Gastrocnemius medialis (tissue), 4 donors: Measurements from ENCODE around the gene PTPN11. TPM values are rescaled to one million over a fixed set of nuclear protein-coding genes. Genes with fewer than 3 reads are reported as not detected.

Experiments used
- ATAC-seq, 2 donors: fragments of 150-250 bp; one replicate each; pipeline ENCODE4 v1.9.1; 2016
- DNase-seq, 2 donors: peaks; one replicate each; pipeline ENCODE4 v3.0.0-alpha.2; 2019
- H3K27ac ChIP-seq, 4 donors: fragments of 200-600 bp; sonication (generic); 1 replicate in 1 of 4; 2 replicates in 3 of 4; pipeline ENCODE4 v1.5.1; 2016 to 2018; ENCODE audit warnings: mild to moderate bottlenecking in 2 of 4, moderate library complexity in 1 of 4
- H3K27me3 ChIP-seq, 3 donors: fragments of 200-600 bp; sonication (generic) in 2 of 3; 1 replicate in 1 of 3; 2 replicates in 2 of 3; pipeline versions ENCODE4 v1.5.1 to v1.6.0; 2016 to 2019; ENCODE audit warnings: mild to moderate bottlenecking in 1 of 3, moderate library complexity in 1 of 3
- H3K36me3 ChIP-seq, 2 donors: fragments of 200-600 bp; sonication (generic) in 1 of 2; one replicate each; pipeline ENCODE4 v1.5.1; 2017 to 2018
- H3K4me1 ChIP-seq, 2 donors: fragments of 200-600 bp; sonication (generic) in 1 of 2; one replicate each; pipeline ENCODE4 v1.5.1; 2016 to 2017; ENCODE audit warnings: mild to moderate bottlenecking in 2 of 2
- H3K4me3 ChIP-seq, 4 donors: fragments of 200-600 bp; sonication (generic) in 3 of 4; 1 replicate in 1 of 4; 2 replicates in 3 of 4; pipeline ENCODE4 v1.5.1; 2016 to 2019; ENCODE audit warnings: mild to moderate bottlenecking in 2 of 4
- H3K9me3 ChIP-seq, 3 donors: fragments of 200-600 bp; sonication (generic) in 2 of 3; 1 replicate in 1 of 3; 2 replicates in 2 of 3; pipeline ENCODE4 v1.5.1; 2016 to 2019
- CTCF ChIP-seq, 5 experiments: fragments of 450-650 bp in 3 of 5; fragments of 200-600 bp in 2 of 5; sonication (generic) in 2 of 5; IDR thresholded peaks in 4 of 5; conservative IDR thresholded peaks in 1 of 5; 1 replicate in 4 of 5; 2 replicates in 1 of 5; pipeline ENCODE4 v1.5.1; 2016 to 2019; ENCODE audit warnings: antibody characterized with exemption in 5 of 5, mild to moderate bottlenecking in 3 of 5, moderate library complexity in 3 of 5
- POLR2A ChIP-seq, 2 donors: fragments of 450-650 bp; IDR thresholded peaks; one replicate each; pipeline ENCODE4 v1.6.1; 2017; ENCODE audit warnings: antibody characterized with exemption in 2 of 2, mild to moderate bottlenecking in 2 of 2, moderate library complexity in 2 of 2
- in situ Hi-C, 4 donors: fragments of 200-750 bp; cut with MboI; loops; one replicate each; pipeline versions ENCODE4 v1.15.0 to v1.8.0; 2017; ENCODE audit warnings: low sequenced_read_pairs in 4 of 4
- intact Hi-C: fragments of 100-400 bp; cut with DNase I; formaldehyde crosslinking; loops from one replicate; pipeline ENCODE4 v1.15.1; 2023; ENCODE audit warnings: low total_unique reads
- total RNA-seq, 4 donors: library from RNA; depleted of rRNA; stranded (reverse); fragments of >200 nt; gene quantifications; one replicate each; pipeline versions ENCODE4 v1.1.0 to v1.2.3, GENCODE V29; 2016

PTPN11 gene
- total RNA-seq, 4 donors from 2014 or later: 112 to 235 (median 163) TPM

GRCh38 chr12:112513471-112513870, 94.7 kb downstream of the PTPN11 start:
- no peaks in the 10 kb centered on the region for H3K4me1 ChIP-seq
- H3K4me3 ChIP-seq: no peak overlapping the region
- DNase-seq: no peak
- TF ChIP-seq POLR2A (IDR thresholded peaks at IDR 0.05): no peak
- TF ChIP-seq CTCF (IDR thresholded peaks at IDR 0.05 in 4 of 5, conservative IDR thresholded peaks at IDR 0.05 in 1 of 5): no peak
- intact Hi-C loops: no loop called here
- no peak for ATAC-seq
- H3K27ac ChIP-seq: no peak overlapping the region
- in situ Hi-C loops: no loop called here
- H3K9me3 ChIP-seq: no peaks in the 10 kb centered on the region
- H3K27me3 ChIP-seq: no peaks in the 10 kb centered on the region
- peaks cover 0 to 16% of the 10 kb centered on the region in 2 donors for H3K36me3 ChIP-seq

GRCh38 chr12:112514456-112514855, 95.7 kb downstream of the PTPN11 start:
- Histone ChIP-seq H3K9me3 (no peaks in the 10 kb centered on the region), H3K36me3 (peaks cover 0 to 9% of the 10 kb centered on the region in 2 donors), H3K4me1 (no peaks in the 10 kb centered on the region), H3K27ac (no peak overlapping the region), H3K27me3 (no peaks in the 10 kb centered on the region), H3K4me3 (no peak overlapping the region)
- no peak for ATAC-seq
- TF ChIP-seq POLR2A (IDR thresholded peaks at IDR 0.05) (no peak), CTCF (IDR thresholded peaks at IDR 0.05 in 4 of 5, conservative IDR thresholded peaks at IDR 0.05 in 1 of 5) (no peak)
- no peak for DNase-seq
- intact Hi-C loops: no loop called here
- in situ Hi-C loops: no loop called here

GRCh38 chr12:112514926-112515642, 96.3 kb downstream of the PTPN11 start:
- TF ChIP-seq POLR2A (IDR thresholded peaks at IDR 0.05) (no peak), CTCF (IDR thresholded peaks at IDR 0.05 in 4 of 5, conservative IDR thresholded peaks at IDR 0.05 in 1 of 5) (no peak)
- DNase-seq (no peak), ATAC-seq (no peak)
- no peaks in the 10 kb centered on the region for H3K27me3 ChIP-seq
- H3K9me3 ChIP-seq: no peaks in the 10 kb centered on the region
- no peaks in the 10 kb centered on the region for H3K4me1 ChIP-seq
- intact Hi-C loops: no loop called here
- H3K36me3 ChIP-seq: peaks cover 0 to 9% of the 10 kb centered on the region in 2 donors
- H3K4me3 ChIP-seq: no peak overlapping the region
- in situ Hi-C loops: no loop called here
- H3K27ac ChIP-seq: no peak overlapping the region

GRCh38 chr12:112515868-112516267, 97.1 kb downstream of the PTPN11 start:
- no peaks in the 10 kb centered on the region for H3K9me3 ChIP-seq
- ATAC-seq: no peak

More at GRCh38 chr12:112515868-112516267, 97.1 kb downstream of the PTPN11 start:
- no peak for DNase-seq
- peaks cover 0 to 9% of the 10 kb centered on the region in 2 donors for H3K36me3 ChIP-seq
- no peaks in the 10 kb centered on the region for H3K27me3 ChIP-seq
- in situ Hi-C loops (no loop called here), intact Hi-C loops (no loop called here)
- H3K4me3 ChIP-seq: no peak overlapping the region
- H3K4me1 ChIP-seq: no peaks in the 10 kb centered on the region
- H3K27ac ChIP-seq: no peak overlapping the region
- TF ChIP-seq POLR2A (IDR thresholded peaks at IDR 0.05) (no peak), CTCF (IDR thresholded peaks at IDR 0.05 in 4 of 5, conservative IDR thresholded peaks at IDR 0.05 in 1 of 5) (no peak)
